Measurements from ENCODE around the gene MYBPC3. TPM values are rescaled to one million over a fixed set of nuclear protein-coding genes. Genes with fewer than 3 reads are reported as not detected.
"Not testable (repeated sequence)": the region's sequence is repeated elsewhere in the genome, so short reads cannot be mapped to it uniquely, and the experiment has no call there.

The MYBPC3 gene
- total RNA-seq, 1 donor from 2014 or later, result not detected

DNA sequence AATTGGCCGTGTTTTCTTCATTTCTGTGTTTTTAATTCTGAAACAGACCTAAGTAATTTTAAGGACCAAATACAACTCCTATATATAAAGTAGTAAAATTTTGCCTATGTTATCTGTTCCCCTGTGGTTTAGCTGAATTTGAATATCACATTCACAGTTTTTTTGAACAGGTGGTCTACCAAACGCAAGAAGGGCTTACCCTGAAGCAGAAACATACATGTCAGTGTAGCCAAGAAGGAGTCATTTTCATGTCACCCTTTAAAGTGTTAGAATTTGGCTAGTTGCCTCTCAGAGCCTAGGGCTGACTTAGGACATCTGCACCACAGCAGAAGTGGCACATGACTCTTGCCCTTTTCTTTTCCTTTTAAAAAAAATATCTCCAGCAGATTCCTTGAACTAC is 34.3 kb downstream of the MYBPC3 start:
- no peaks in the 10 kb centered on the region for H3K4me1 ChIP-seq (ENCODE audit: insufficient read depth, low read length)
- Mint-ChIP-seq H3K27me3 (ENCODE audit: low read depth, unreplicated experiment) (no peaks in the 10 kb centered on the region), H3K4me3 (ENCODE audit: unreplicated experiment) (no peak overlapping the region), H3K27ac (ENCODE audit: unreplicated experiment) (no peak overlapping the region), H3K9me3 (ENCODE audit: unreplicated experiment) (no peaks in the 10 kb centered on the region), H3K36me3 (ENCODE audit: low read depth, unreplicated experiment) (peaks cover 1% of the 10 kb centered on the region), H3K4me1 (ENCODE audit: low read depth, unreplicated experiment) (no peaks in the 10 kb centered on the region)
- no peak overlapping the region for H3K4me2 ChIP-seq (ENCODE audit: low read length)
- H3K79me2 ChIP-seq (ENCODE audit: insufficient read depth, low read length), result no peaks in the 10 kb centered on the region
- no peak overlapping the region for H3K4me3 ChIP-seq (ENCODE audit: insufficient read depth, low read depth, low read length)
- no peak overlapping the region for H2AFZ ChIP-seq (ENCODE audit: low read depth, low read length)
- peaks cover 8% of the 10 kb centered on the region for H3K36me3 ChIP-seq (ENCODE audit: insufficient read depth, low read length)
- FAIRE-seq, result no peak
- H3K9ac ChIP-seq (ENCODE audit: low read length), result no peak overlapping the region
- TF ChIP-seq, protein P1, sequence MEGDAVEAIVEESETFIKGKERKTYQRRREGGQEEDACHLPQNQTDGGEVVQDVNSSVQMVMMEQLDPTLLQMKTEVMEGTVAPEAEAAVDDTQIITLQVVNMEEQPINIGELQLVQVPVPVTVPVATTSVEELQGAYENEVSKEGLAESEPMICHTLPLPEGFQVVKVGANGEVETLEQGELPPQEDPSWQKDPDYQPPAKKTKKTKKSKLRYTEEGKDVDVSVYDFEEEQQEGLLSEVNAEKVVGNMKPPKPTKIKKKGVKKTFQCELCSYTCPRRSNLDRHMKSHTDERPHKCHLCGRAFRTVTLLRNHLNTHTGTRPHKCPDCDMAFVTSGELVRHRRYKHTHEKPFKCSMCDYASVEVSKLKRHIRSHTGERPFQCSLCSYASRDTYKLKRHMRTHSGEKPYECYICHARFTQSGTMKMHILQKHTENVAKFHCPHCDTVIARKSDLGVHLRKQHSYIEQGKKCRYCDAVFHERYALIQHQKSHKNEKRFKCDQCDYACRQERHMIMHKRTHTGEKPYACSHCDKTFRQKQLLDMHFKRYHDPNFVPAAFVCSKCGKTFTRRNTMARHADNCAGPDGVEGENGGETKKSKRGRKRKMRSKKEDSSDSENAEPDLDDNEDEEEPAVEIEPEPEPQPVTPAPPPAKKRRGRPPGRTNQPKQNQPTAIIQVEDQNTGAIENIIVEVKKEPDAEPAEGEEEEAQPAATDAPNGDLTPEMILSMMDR (IDR thresholded peaks at IDR 0.05; ENCODE audit: insufficient read depth, low read depth, low read length), result no peak
- TF ChIP-seq EZH2 (IDR thresholded peaks at IDR 0.05; ENCODE audit: insufficient read depth, low read length), result no peak
- no peaks in the 10 kb centered on the region for H4K20me1 ChIP-seq (ENCODE audit: insufficient read depth, low read length)
- DNase-seq (ENCODE audit: low read depth), result no peak
- H3K27ac ChIP-seq (ENCODE audit: low read depth, low read length), result no peak overlapping the region
- no peaks in the 10 kb centered on the region for H3K27me3 ChIP-seq (ENCODE audit: insufficient read depth, low read length)
- no peaks in the 10 kb centered on the region for H3K9me3 ChIP-seq (ENCODE audit: insufficient read depth, low read depth, low read length)

DNA sequence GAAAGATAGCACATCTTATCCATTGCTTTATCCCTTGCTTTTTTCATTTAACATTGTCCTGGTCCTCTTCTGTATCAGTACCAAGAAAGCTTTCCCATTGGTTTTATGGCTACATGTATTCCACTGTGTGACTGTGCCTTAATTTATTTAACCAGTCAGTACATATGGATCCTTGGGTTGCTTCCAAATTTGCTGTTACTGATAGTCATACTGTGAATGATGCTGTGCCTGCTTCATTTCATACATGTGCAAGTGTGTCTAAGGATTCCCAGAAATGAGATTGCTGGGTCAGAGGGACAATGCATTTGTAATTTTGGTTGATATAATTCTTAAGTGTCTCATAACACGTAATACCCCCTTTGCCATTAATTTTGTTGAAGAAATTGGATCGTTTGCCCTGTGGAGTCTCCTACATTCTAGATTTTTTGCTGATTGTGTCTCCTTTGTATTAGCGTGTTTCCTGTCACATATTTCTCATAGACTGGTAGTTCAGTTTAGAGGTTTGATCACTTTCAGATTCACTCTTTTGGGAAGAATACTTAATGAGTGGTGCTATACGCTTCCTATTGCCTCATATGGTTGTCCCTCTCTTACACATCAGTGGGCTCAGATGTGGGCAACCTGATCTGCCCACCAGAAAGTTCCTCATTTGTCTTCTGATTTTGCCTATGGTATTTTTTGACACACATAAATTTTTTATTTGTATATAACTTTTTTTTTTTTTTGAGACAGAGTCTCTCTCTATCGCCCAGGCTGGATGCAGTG is 35.3 kb downstream of the MYBPC3 start:
- Histone ChIP-seq H3K27me3 (ENCODE audit: insufficient read depth, low read length) (no peaks in the 10 kb centered on the region), H3K27ac (ENCODE audit: low read depth, low read length) (no peak overlapping the region), H3K9ac (ENCODE audit: low read length) (no peak overlapping the region), H3K4me3 (ENCODE audit: insufficient read depth, low read depth, low read length) (no peak overlapping the region), H3K79me2 (ENCODE audit: insufficient read depth, low read length) (no peaks in the 10 kb centered on the region), H4K20me1 (ENCODE audit: insufficient read depth, low read length) (no peaks in the 10 kb centered on the region), H3K9me3 (ENCODE audit: insufficient read depth, low read depth, low read length) (no peaks in the 10 kb centered on the region), H3K4me1 (ENCODE audit: insufficient read depth, low read length) (no peaks in the 10 kb centered on the region), H3K4me2 (ENCODE audit: low read length) (no peak overlapping the region), H2AFZ (ENCODE audit: low read depth, low read length) (no peak overlapping the region), H3K36me3 (ENCODE audit: insufficient read depth, low read length) (peaks cover 8% of the 10 kb centered on the region)
- H3K9me3 Mint-ChIP-seq (ENCODE audit: unreplicated experiment), result no peaks in the 10 kb centered on the region
- H3K36me3 Mint-ChIP-seq (ENCODE audit: low read depth, unreplicated experiment), result peaks cover 1% of the 10 kb centered on the region
- no peaks in the 10 kb centered on the region for H3K4me1 Mint-ChIP-seq (ENCODE audit: low read depth, unreplicated experiment)
- no peak overlapping the region for H3K4me3 Mint-ChIP-seq (ENCODE audit: unreplicated experiment)
- DNase-seq (ENCODE audit: low read depth) (no peak), FAIRE-seq (no peak)
- TF ChIP-seq, protein P1 (IDR thresholded peaks at IDR 0.05; ENCODE audit: insufficient read depth, low read depth, low read length), result no peak
- no peak for TF ChIP-seq EZH2 (IDR thresholded peaks at IDR 0.05; ENCODE audit: insufficient read depth, low read length)
- H3K27me3 Mint-ChIP-seq (ENCODE audit: low read depth, unreplicated experiment), result no peaks in the 10 kb centered on the region
- no peak overlapping the region for H3K27ac Mint-ChIP-seq (ENCODE audit: unreplicated experiment)

DNA sequence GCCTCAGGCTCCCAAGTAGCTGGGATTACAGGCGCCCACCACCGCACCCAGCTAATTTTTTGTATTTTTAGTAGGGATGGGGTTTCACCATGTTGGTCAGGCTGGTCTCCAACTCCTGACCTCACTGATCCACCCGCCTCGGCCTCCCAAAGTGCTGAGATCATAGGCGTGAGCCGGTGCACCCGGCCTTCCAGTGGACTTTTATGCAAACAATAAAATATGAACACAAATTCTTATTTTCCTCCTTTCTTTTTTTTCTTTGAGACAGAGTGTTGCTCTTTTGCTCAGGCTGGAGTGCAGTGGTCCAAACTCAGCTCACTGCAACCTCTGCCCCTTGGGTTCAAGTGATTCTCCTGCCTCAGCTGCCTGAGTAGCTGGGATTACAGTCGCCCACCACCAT is 36.0 kb downstream of the MYBPC3 start:
- H3K36me3 Mint-ChIP-seq (ENCODE audit: low read depth, unreplicated experiment); H3K79me2 ChIP-seq (ENCODE audit: insufficient read depth, low read length); FAIRE-seq; H2AFZ ChIP-seq (ENCODE audit: low read depth, low read length); H3K27ac ChIP-seq (ENCODE audit: low read depth, low read length); H3K9me3 ChIP-seq (ENCODE audit: insufficient read depth, low read depth, low read length); H3K27ac Mint-ChIP-seq (ENCODE audit: unreplicated experiment); H3K27me3 ChIP-seq (ENCODE audit: insufficient read depth, low read length); H3K9ac ChIP-seq (ENCODE audit: low read length); H3K9me3 Mint-ChIP-seq (ENCODE audit: unreplicated experiment); H3K4me3 ChIP-seq (ENCODE audit: insufficient read depth, low read depth, low read length); DNase-seq (ENCODE audit: low read depth); H3K27me3 Mint-ChIP-seq (ENCODE audit: low read depth, unreplicated experiment); H3K4me1 Mint-ChIP-seq (ENCODE audit: low read depth, unreplicated experiment); H3K4me3 Mint-ChIP-seq (ENCODE audit: unreplicated experiment); H3K4me1 ChIP-seq (ENCODE audit: insufficient read depth, low read length); H3K4me2 ChIP-seq (ENCODE audit: low read length); H4K20me1 ChIP-seq (ENCODE audit: insufficient read depth, low read length): not testable (repeated sequence)
- H3K36me3 ChIP-seq (ENCODE audit: insufficient read depth, low read length), result peaks cover 13% of the 10 kb centered on the region
